GM12878 (cell line): ENCODE results near the gene PRR35. TPM values are rescaled to one million over a fixed set of nuclear protein-coding genes. Genes with fewer than 3 reads are reported as not detected.
A peak's percentile ranks its signal among the peaks of the same experiment; 100 is the strongest.

Experiments used
- ATAC-seq: fragments of 200-7000 bp; cut with Tn5 transposase; 3 replicates; pipeline ENCODE4 v1.9.1; 2020; ENCODE audit warnings: mild to moderate bottlenecking, moderate library complexity
- BruUV-seq: library from RNA; stranded (reverse); fragments of 400-500 nt; replicated peaks from 2 replicates; lab custom pipeline; 2021; lab: Mats Ljungman, UMichigan
- CTCF ChIA-PET: fragments of 300-600 bp; sonication (Branson Sonifier 250); formaldehyde crosslinking; extraction: SDS; loops from one replicate; lab custom pipeline; 2021; ENCODE audit warnings: inconsistent platforms; lab: Yijun Ruan, JAX
- POLR2A ChIA-PET: fragments of 350-600 bp; formaldehyde crosslinking; extraction: SDS; loops from one replicate; lab custom pipeline; 2021; ENCODE audit warnings: inconsistent platforms; lab: Charles Lee
- RAD21 ChIA-PET: fragments of 300-600 bp; sonication (Branson Sonifier 250); formaldehyde crosslinking; loops from one replicate; lab custom pipeline; 2023; ENCODE audit warnings: antibody characterized with exemption; ENCODE audit not compliant: unreplicated experiment; lab: Charles Lee
- SMC1A ChIA-PET: fragments of 300-600 bp; sonication (Branson Sonifier 250); formaldehyde crosslinking; loops from one replicate; lab custom pipeline; 2023; ENCODE audit not compliant: unreplicated experiment, uncharacterized antibody; lab: Charles Lee
- DNase-seq: peaks from one replicate; pipeline ENCODE4 v3.0.0-alpha.2; 2011; ENCODE audit warnings: low read depth, low spot score
- FAIRE-seq: peaks from 3 replicates; lab custom pipeline; 2011; peaks lifted over from hg19 to GRCh38; lab: Jason Lieb, UNC
- H2AFZ ChIP-seq: 2 replicates; pipeline ENCODE4 v1.6.0; 2011; ENCODE audit warnings: low read depth, low read length, control low read depth; ENCODE audit not compliant: control insufficient read depth
- H3K27ac ChIP-seq: 2 replicates; pipeline ENCODE4 v1.5.1; 2011; ENCODE audit warnings: control low read depth; ENCODE audit not compliant: control insufficient read depth, insufficient read depth
- H3K27me3 ChIP-seq, 2 experiments: replicated peaks in 1 of 2; 2 replicates each; pipeline versions ENCODE4 v1.6.0 to v1.6.1; 2011; ENCODE audit warnings: low read length in 1 of 2; ENCODE audit not compliant: control insufficient read depth in 2 of 2, insufficient read depth in 2 of 2
- H3K36me3 ChIP-seq, 2 experiments: 2 replicates each; pipeline ENCODE4 v1.5.1; 2011; ENCODE audit warnings: low read length in 1 of 2; ENCODE audit not compliant: control insufficient read depth in 2 of 2, insufficient read depth in 2 of 2
- H3K4me1 ChIP-seq: 2 replicates; pipeline ENCODE4 v1.6.1; 2011; ENCODE audit warnings: mild to moderate bottlenecking, low read length, moderate library complexity, mixed read lengths; ENCODE audit not compliant: control insufficient read depth, insufficient read depth
- H3K4me2 ChIP-seq: 2 replicates; pipeline ENCODE4 v1.6.0; 2011; ENCODE audit warnings: control low read depth; ENCODE audit not compliant: control insufficient read depth, insufficient read depth
- H3K4me3 ChIP-seq: fragments of 200-600 bp; sonication (generic); 2 replicates; pipeline ENCODE4 v1.5.1; 2016
- H3K79me2 ChIP-seq: 2 replicates; pipeline ENCODE4 v1.6.0; 2011; ENCODE audit warnings: low read length; ENCODE audit not compliant: control insufficient read depth, insufficient read depth
- H3K9ac ChIP-seq: 2 replicates; pipeline ENCODE4 v1.8.0; 2011; ENCODE audit warnings: low read length, control low read depth, mixed read lengths; ENCODE audit not compliant: control insufficient read depth, insufficient read depth
- H3K9me3 ChIP-seq: replicated peaks from 3 replicates; pipeline ENCODE4 v1.5.1; 2011; ENCODE audit warnings: mild to moderate bottlenecking, low read length; ENCODE audit not compliant: control insufficient read depth, insufficient read depth
- H4K20me1 ChIP-seq: 2 replicates; pipeline ENCODE4 v1.6.0; 2011; ENCODE audit not compliant: control insufficient read depth, insufficient read depth
- CHD2 ChIP-seq: IDR thresholded peaks from 2 replicates; pipeline ENCODE4 v1.6.1; 2011; ENCODE audit warnings: low read depth, low read length, improper control_type of control experiment, borderline replicate concordance
- WGBS: methylation state at CpG from one replicate; pipeline ENCODE4 v1.1.6; 2016; ENCODE audit warnings: low lambda C conversion rate; ENCODE audit not compliant: insufficient replicate concordance, insufficient coverage; ENCODE audit errors: missing lambda C conversion rate; 5-methylcytosine and 5-hydroxymethylcytosine counted together
- in situ Hi-C: fragments of 300-500 bp; cut with MboI; formaldehyde crosslinking; loops from 9 replicates; pipeline ENCODE4 v1.14.3; 2018; ENCODE audit warnings: mixed read lengths
- intact Hi-C: fragments of 100-400 bp; cut with micrococcal nuclease; formaldehyde crosslinking; loops from one replicate; pipeline ENCODE4 v1.14.2; 2022; ENCODE audit not compliant: unreplicated experiment
- microRNA-seq: library from miRNA; unstranded; fragments of <30 nt; microRNA quantifications from one replicate; pipeline ENCODE4, GENCODE V29; 2018
- polyA plus RNA-seq, 11 experiments: library from polyadenylated mRNA; depleted of rRNA in 4 of 11; unstranded in 6 of 11; stranded (reverse) in 5 of 11; fragments of >200 nt; fragmentation: Nextera tagmentation in 4 of 11; fragmentation: Illumina TruSeq in 1 of 11; extraction: Ambion mirVana in 4 of 11; extraction: Trizol in 1 of 11; gene quantifications; 1 replicate in 1 of 11; 2 replicates in 10 of 11; pipeline versions ENCODE4 v1.2.1 to v1.2.3, GENCODE V29; 2011 to 2016; ENCODE audit warnings: inconsistent platforms in 2 of 11, missing spikeins in 2 of 11, low read depth in 1 of 11
- small RNA-seq: library from RNA; depleted of rRNA; stranded (forward); fragments of <200 nt; gene quantifications from one replicate; pipeline ENCODE3, GENCODE V24; 2014
- total RNA-seq, 4 experiments: library from RNA; depleted of rRNA in 3 of 4; stranded (reverse); fragments of >200 nt in 3 of 4; fragmentation: Illumina TruSeq in 1 of 4; extraction: Trizol in 1 of 4; gene quantifications; 2 replicates each; pipeline versions ENCODE4 v1.2.1 to v1.2.3, GENCODE V29; 2013 to 2021

The PRR35 gene
- total and polyA plus RNA-seq, 10 of the 15 experiments (the other 5 are each of a cell fraction or from before 2014, with no cell fraction given), result not detected

GRCh38 chr16:615122-615521, 54.9 kb downstream of the PRR35 start:
- Histone ChIP-seq H3K4me2 (no peak overlapping the region), H3K36me3 (no peaks in the 10 kb centered on the region), H3K4me1 (no peaks in the 10 kb centered on the region), H3K9ac (no peak overlapping the region), H3K27ac (no peak overlapping the region), H2AFZ (no peak overlapping the region), H4K20me1 (no peaks in the 10 kb centered on the region), H3K4me3 (no peak overlapping the region), H3K79me2 (no peaks in the 10 kb centered on the region), H3K9me3 (no peaks in the 10 kb centered on the region), H3K27me3 (no peaks in the 10 kb centered on the region)
- DNase-seq (no peak), FAIRE-seq (no peak), ATAC-seq (no peak)
- BruUV-seq, result no TSS peak
- RAD21 ChIA-PET, result no interaction called here
- CTCF ChIA-PET, result no interaction called here
- 27% methylated on average over 13 of the region's 13 CpGs for WGBS
- SMC1A ChIA-PET, result no interaction called here
- in situ Hi-C loops, result no loop called here
- TF ChIP-seq CHD2, result no peak
- POLR2A ChIA-PET, result no interaction called here
- intact Hi-C loops, result no loop called here

Small RNAs within 50 kb of the gene (microRNA-seq; reads per million reads assigned to microRNA genes)
- gene MIR3176, result 53.1 reads per million, percentile 68 among the genes with 10 or more reads in this experiment
- not detected for gene MIR5587

Small RNAs within 50 kb of the gene (small RNA-seq; reads per million reads assigned to genes)
- gene MIR3176, result 41.1 reads per million, percentile 98 among the genes with 10 or more reads in this experiment
- 0.20 reads per million for gene MIR5587
- not detected for gene Z98883.1

Other genes with a start within 250 kb of the PRR35 start
Only the 7 nearest of the 29 such genes appear.
- gene CAPN15, start 32.7 kb upstream of the PRR35 start, total RNA-seq (2014; rRNA removed), result 30.3 and 35.8 TPM in 2 replicates
- gene CAPN15, start 32.7 kb upstream of the PRR35 start, total RNA-seq (2014; rRNA removed; fragmentation: Illumina TruSeq; extraction: Trizol), result 6.9 and 8.0 TPM in 2 replicates
- 66.7 and 78.5 TPM in 2 replicates for gene CAPN15, start 32.7 kb upstream of the PRR35 start, total RNA-seq (2021)
- 4.4 and 12.8 TPM in 2 replicates for gene CAPN15, start 32.7 kb upstream of the PRR35 start, polyA plus RNA-seq (2011; rRNA removed)
- 0.62 and 3.8 TPM in 2 replicates for gene CAPN15, start 32.7 kb upstream of the PRR35 start, polyA plus RNA-seq (2014; fragmentation: Illumina TruSeq; extraction: Trizol)
- 1 to 10 TPM in 1 of 2 experiments, under 1 TPM in 1; 0.40 to 1.1 TPM for gene CAPN15, start 32.7 kb upstream of the PRR35 start, polyA plus RNA-seq (2014; fragmentation: Nextera tagmentation; extraction: Ambion mirVana)
- 40.2 and 48.8 TPM in 2 replicates for gene CAPN15, start 32.7 kb upstream of the PRR35 start, polyA plus RNA-seq (2014; rRNA removed)
- gene CAPN15, start 32.7 kb upstream of the PRR35 start, polyA plus RNA-seq (2016; fragmentation: Nextera tagmentation; extraction: Ambion mirVana), result 1 to 10 TPM; 7.7 to 8.6 TPM
- gene NHLRC4, start 6.6 kb downstream of the PRR35 start, total RNA-seq (2014; rRNA removed), result 1.1 and 1.5 TPM in 2 replicates
- 0.13 and 0.18 TPM in 2 replicates for gene NHLRC4, start 6.6 kb downstream of the PRR35 start, total RNA-seq (2014; rRNA removed; fragmentation: Illumina TruSeq; extraction: Trizol)
- 0.67 and 0.72 TPM in 2 replicates for gene NHLRC4, start 6.6 kb downstream of the PRR35 start, total RNA-seq (2021)
- 0.35 and 0.57 TPM in 2 replicates for gene NHLRC4, start 6.6 kb downstream of the PRR35 start, polyA plus RNA-seq (2011; rRNA removed)
- 0.07 TPM in 1 of 2 replicates, not detected in the other for gene NHLRC4, start 6.6 kb downstream of the PRR35 start, polyA plus RNA-seq (2014; fragmentation: Illumina TruSeq; extraction: Trizol)
- gene NHLRC4, start 6.6 kb downstream of the PRR35 start, polyA plus RNA-seq (2014; fragmentation: Nextera tagmentation; extraction: Ambion mirVana), result not detected
- 0.97 and 1.1 TPM in 2 replicates for gene NHLRC4, start 6.6 kb downstream of the PRR35 start, polyA plus RNA-seq (2014; rRNA removed)
- gene NHLRC4, start 6.6 kb downstream of the PRR35 start, polyA plus RNA-seq (2016; fragmentation: Nextera tagmentation; extraction: Ambion mirVana), result under 1 TPM in 1 of 2 experiments, not detected in 1; 0.52 TPM
- 15.5 and 17.5 TPM in 2 replicates for gene PIGQ, start 9.6 kb downstream of the PRR35 start, total RNA-seq (2014; rRNA removed)
- gene PIGQ, start 9.6 kb downstream of the PRR35 start, total RNA-seq (2014; rRNA removed; fragmentation: Illumina TruSeq; extraction: Trizol), result 4.5 and 5.5 TPM in 2 replicates
- 24.0 and 31.3 TPM in 2 replicates for gene PIGQ, start 9.6 kb downstream of the PRR35 start, total RNA-seq (2021)
- gene PIGQ, start 9.6 kb downstream of the PRR35 start, polyA plus RNA-seq (2011; rRNA removed), result 2.0 and 5.7 TPM in 2 replicates
- 1.9 and 4.4 TPM in 2 replicates for gene PIGQ, start 9.6 kb downstream of the PRR35 start, polyA plus RNA-seq (2014; fragmentation: Illumina TruSeq; extraction: Trizol)
- 1 to 10 TPM in 1 of 2 experiments, not detected in 1; 1.8 TPM for gene PIGQ, start 9.6 kb downstream of the PRR35 start, polyA plus RNA-seq (2014; fragmentation: Nextera tagmentation; extraction: Ambion mirVana)
- 26.6 and 28.5 TPM in 2 replicates for gene PIGQ, start 9.6 kb downstream of the PRR35 start, polyA plus RNA-seq (2014; rRNA removed)
- 10 to 100 TPM; 25.6 to 30.7 TPM for gene PIGQ, start 9.6 kb downstream of the PRR35 start, polyA plus RNA-seq (2016; fragmentation: Nextera tagmentation; extraction: Ambion mirVana)
- gene RAB40C, start 29.7 kb downstream of the PRR35 start, total RNA-seq (2014; rRNA removed), result 10.2 and 10.6 TPM in 2 replicates
- gene RAB40C, start 29.7 kb downstream of the PRR35 start, total RNA-seq (2014; rRNA removed; fragmentation: Illumina TruSeq; extraction: Trizol), result 1.8 and 3.3 TPM in 2 replicates
- gene RAB40C, start 29.7 kb downstream of the PRR35 start, total RNA-seq (2021), result 10.0 and 11.8 TPM in 2 replicates
- 2.1 and 3.9 TPM in 2 replicates for gene RAB40C, start 29.7 kb downstream of the PRR35 start, polyA plus RNA-seq (2011; rRNA removed)
- gene RAB40C, start 29.7 kb downstream of the PRR35 start, polyA plus RNA-seq (2014; fragmentation: Illumina TruSeq; extraction: Trizol), result 2.0 TPM in 1 of 2 replicates, not detected in the other
- gene RAB40C, start 29.7 kb downstream of the PRR35 start, polyA plus RNA-seq (2014; fragmentation: Nextera tagmentation; extraction: Ambion mirVana), result under 1 TPM; 0.06 to 0.35 TPM
- gene RAB40C, start 29.7 kb downstream of the PRR35 start, polyA plus RNA-seq (2014; rRNA removed), result 12.8 and 14.3 TPM in 2 replicates
- 1 to 10 TPM; 5.2 to 6.9 TPM for gene RAB40C, start 29.7 kb downstream of the PRR35 start, polyA plus RNA-seq (2016; fragmentation: Nextera tagmentation; extraction: Ambion mirVana)
- 0.06 and 0.11 TPM in 2 replicates for gene WFIKKN1, start 70.6 kb downstream of the PRR35 start, total RNA-seq (2014; rRNA removed)
- gene WFIKKN1, start 70.6 kb downstream of the PRR35 start, total RNA-seq (2014; rRNA removed; fragmentation: Illumina TruSeq; extraction: Trizol), result 0.04 TPM in 1 of 2 replicates, not detected in the other
- gene WFIKKN1, start 70.6 kb downstream of the PRR35 start, total RNA-seq (2021), result 0.27 and 0.41 TPM in 2 replicates
- 0.01 and 0.03 TPM in 2 replicates for gene WFIKKN1, start 70.6 kb downstream of the PRR35 start, polyA plus RNA-seq (2011; rRNA removed)
- 0.01 TPM in 1 of 2 replicates, not detected in the other for gene WFIKKN1, start 70.6 kb downstream of the PRR35 start, polyA plus RNA-seq (2014; fragmentation: Illumina TruSeq; extraction: Trizol)
- not detected for gene WFIKKN1, start 70.6 kb downstream of the PRR35 start, polyA plus RNA-seq (2014; fragmentation: Nextera tagmentation; extraction: Ambion mirVana)
- gene WFIKKN1, start 70.6 kb downstream of the PRR35 start, polyA plus RNA-seq (2014; rRNA removed), result 0.15 and 0.62 TPM in 2 replicates
- gene WFIKKN1, start 70.6 kb downstream of the PRR35 start, polyA plus RNA-seq (2016; fragmentation: Nextera tagmentation; extraction: Ambion mirVana), result under 1 TPM; 0.05 to 0.19 TPM
- 107 and 116 TPM in 2 replicates for gene METTL26, start 75.9 kb downstream of the PRR35 start, total RNA-seq (2014; rRNA removed)
- gene METTL26, start 75.9 kb downstream of the PRR35 start, total RNA-seq (2014; rRNA removed; fragmentation: Illumina TruSeq; extraction: Trizol), result 31.9 and 36.2 TPM in 2 replicates
- gene METTL26, start 75.9 kb downstream of the PRR35 start, total RNA-seq (2021), result 94.0 and 97.0 TPM in 2 replicates
- gene METTL26, start 75.9 kb downstream of the PRR35 start, polyA plus RNA-seq (2011; rRNA removed), result 33.7 and 61.6 TPM in 2 replicates
- gene METTL26, start 75.9 kb downstream of the PRR35 start, polyA plus RNA-seq (2014; fragmentation: Illumina TruSeq; extraction: Trizol), result 14.0 and 25.0 TPM in 2 replicates
- gene METTL26, start 75.9 kb downstream of the PRR35 start, polyA plus RNA-seq (2014; fragmentation: Nextera tagmentation; extraction: Ambion mirVana), result 10 to 100 TPM in 1 of 2 experiments, 1 to 10 TPM in 1; 5.4 to 12.0 TPM
- 163 and 172 TPM in 2 replicates for gene METTL26, start 75.9 kb downstream of the PRR35 start, polyA plus RNA-seq (2014; rRNA removed)
- 100 to 1,000 TPM; 140 to 155 TPM for gene METTL26, start 75.9 kb downstream of the PRR35 start, polyA plus RNA-seq (2016; fragmentation: Nextera tagmentation; extraction: Ambion mirVana)
- gene MCRIP2, start 81.4 kb downstream of the PRR35 start, total RNA-seq (2014; rRNA removed), result 77.5 and 93.1 TPM in 2 replicates
- gene MCRIP2, start 81.4 kb downstream of the PRR35 start, total RNA-seq (2014; rRNA removed; fragmentation: Illumina TruSeq; extraction: Trizol), result 16.9 and 21.3 TPM in 2 replicates
- 83.0 and 92.2 TPM in 2 replicates for gene MCRIP2, start 81.4 kb downstream of the PRR35 start, total RNA-seq (2021)
- 15.2 and 37.4 TPM in 2 replicates for gene MCRIP2, start 81.4 kb downstream of the PRR35 start, polyA plus RNA-seq (2011; rRNA removed)
- gene MCRIP2, start 81.4 kb downstream of the PRR35 start, polyA plus RNA-seq (2014; fragmentation: Illumina TruSeq; extraction: Trizol), result 1.6 and 6.1 TPM in 2 replicates
- 1 to 10 TPM in 1 of 2 experiments, under 1 TPM in 1; 0.19 to 4.3 TPM for gene MCRIP2, start 81.4 kb downstream of the PRR35 start, polyA plus RNA-seq (2014; fragmentation: Nextera tagmentation; extraction: Ambion mirVana)
- 83.0 and 105 TPM in 2 replicates for gene MCRIP2, start 81.4 kb downstream of the PRR35 start, polyA plus RNA-seq (2014; rRNA removed)
- gene MCRIP2, start 81.4 kb downstream of the PRR35 start, polyA plus RNA-seq (2016; fragmentation: Nextera tagmentation; extraction: Ambion mirVana), result 10 to 100 TPM; 78.3 to 84.5 TPM